ENCODE data around the gene MAT2B. TPM values are rescaled to one million over a fixed set of nuclear protein-coding genes. Genes with fewer than 3 reads are reported as not detected.
"Not testable (repeated sequence)": the region's sequence is repeated elsewhere in the genome, so short reads cannot be mapped to it uniquely, and the experiment has no call there.

Gene MAT2B
- total RNA-seq, 4 donors from 2014 or later = 41.4 to 70.5 (median 54.8) TPM

GRCh38 chr5:163534492-163535094, 29.2 kb downstream of the MAT2B start:
- no peak overlapping the region for H3K4me3 ChIP-seq
- TF ChIP-seq CTCF (IDR thresholded peaks at IDR 0.05) (no peak), POLR2AphosphoS5 (IDR thresholded peaks at IDR 0.05) (no peak), POLR2A (IDR thresholded peaks at IDR 0.05) (no peak), EP300 (IDR thresholded peaks at IDR 0.05) (no peak)
- ATAC-seq = no peak
- no peaks in the 10 kb centered on the region for H3K4me1 ChIP-seq
- H3K27ac ChIP-seq = no peak overlapping the region
- no peaks in the 10 kb centered on the region for H3K36me3 ChIP-seq
- WGBS, 2 donors (ENCODE audit: low coverage in 1 of 2) = 27 to 34% methylated on average over 2 of the region's 2 CpGs
- no peaks in the 10 kb centered on the region for H3K27me3 ChIP-seq
- no peaks in the 10 kb centered on the region for H3K9me3 ChIP-seq

- 93% methylated on average over 3 of the region's 3 CpGs; no CpG with 5 or more reads in 1 of the 2 donors for WGBS, 2 donors (ENCODE audit: low coverage in 1 of 2)
- Histone ChIP-seq H3K4me3 (no peak overlapping the region), H3K36me3 (no peaks in the 10 kb centered on the region), H3K27ac (no peak overlapping the region), H3K9me3 (no peaks in the 10 kb centered on the region), H3K4me1 (no peaks in the 10 kb centered on the region), H3K27me3 (no peaks in the 10 kb centered on the region)
- TF ChIP-seq POLR2AphosphoS5 (IDR thresholded peaks at IDR 0.05) (no peak), CTCF (IDR thresholded peaks at IDR 0.05) (no peak)
- no peak for ATAC-seq
These were observed 29.9 kb downstream of the MAT2B start for GRCh38 chr5:163535290-163535689.

GRCh38 chr5:163536442-163536841, 31.0 kb downstream of the MAT2B start:
- not testable (repeated sequence) for ATAC-seq
- WGBS, 2 donors (ENCODE audit: low coverage in 1 of 2) = no CpG with 5 or more reads among the region's 3 CpGs

GRCh38 chr5:163540696-163541095, 35.3 kb downstream of the MAT2B start:
- H3K9me3 ChIP-seq = no peaks in the 10 kb centered on the region
- H3K27me3 ChIP-seq = no peaks in the 10 kb centered on the region
- TF ChIP-seq POLR2AphosphoS5 (IDR thresholded peaks at IDR 0.05) = no peak
- no peak for TF ChIP-seq EP300 (IDR thresholded peaks at IDR 0.05)
- no peak for TF ChIP-seq CTCF (IDR thresholded peaks at IDR 0.05)
- no peak for TF ChIP-seq POLR2A (IDR thresholded peaks at IDR 0.05)
- H3K4me1 ChIP-seq = no peaks in the 10 kb centered on the region
- H3K4me3 ChIP-seq = no peak overlapping the region
- no peak for ATAC-seq
- 80% methylated on average over 1 of the region's 1 CpG; no CpG with 5 or more reads in 1 of the 2 donors for WGBS, 2 donors (ENCODE audit: low coverage in 1 of 2)
- H3K27ac ChIP-seq = no peak overlapping the region
- no peaks in the 10 kb centered on the region for H3K36me3 ChIP-seq

More at GRCh38 chr5:163536442-163536841, 31.0 kb downstream of the MAT2B start:
- H3K27me3 ChIP-seq, H3K4me1 ChIP-seq, H3K9me3 ChIP-seq, H3K4me3 ChIP-seq, H3K36me3 ChIP-seq, H3K27ac ChIP-seq: not testable (repeated sequence)

GRCh38 chr5:163542771-163543170, 37.4 kb downstream of the MAT2B start:
- no peaks in the 10 kb centered on the region for H3K36me3 ChIP-seq
- H3K4me3 ChIP-seq = no peak overlapping the region
- no peaks in the 10 kb centered on the region for H3K4me1 ChIP-seq
- TF ChIP-seq EP300 (IDR thresholded peaks at IDR 0.05) = no peak
- no peak for TF ChIP-seq CTCF (IDR thresholded peaks at IDR 0.05)
- no peak for TF ChIP-seq POLR2A (IDR thresholded peaks at IDR 0.05)
- TF ChIP-seq POLR2AphosphoS5 (IDR thresholded peaks at IDR 0.05) = no peak
- H3K27me3 ChIP-seq = no peaks in the 10 kb centered on the region
- 53 to 87% methylated on average over 2 of the region's 2 CpGs for WGBS, 2 donors (ENCODE audit: low coverage in 1 of 2)
- no peak overlapping the region for H3K27ac ChIP-seq
- H3K9me3 ChIP-seq = no peaks in the 10 kb centered on the region
- ATAC-seq = no peak
